Tibial artery (tissue), 4 donors: ENCODE results near the gene PCNX1.

Experiments
- DNase-seq, 2 donors: peaks; one replicate each; pipeline ENCODE4 v3.0.0-alpha.2; 2019
- H3K27ac ChIP-seq, 2 donors: fragments of 200-600 bp; sonication (generic) in 1 of 2; 1 replicate in 1 of 2; 2 replicates in 1 of 2; pipeline ENCODE4 v1.5.1; 2018 to 2019; ENCODE audit warnings: mild to moderate bottlenecking in 1 of 2
- H3K27me3 ChIP-seq, 2 donors: fragments of 200-600 bp; sonication (generic) in 1 of 2; one replicate each; pipeline versions ENCODE4 v1.5.1 to v1.6.0; 2016 to 2019
- H3K36me3 ChIP-seq, 3 donors: fragments of 200-600 bp; sonication (generic) in 2 of 3; one replicate each; pipeline ENCODE4 v1.5.1; 2016 to 2019; ENCODE audit warnings: mild to moderate bottlenecking in 2 of 3
- H3K4me1 ChIP-seq, 4 donors: fragments of 200-600 bp; sonication (generic) in 2 of 4; 1 replicate in 3 of 4; 2 replicates in 1 of 4; pipeline ENCODE4 v1.5.1; 2016 to 2019
- H3K4me3 ChIP-seq, 2 donors: fragments of 200-600 bp; sonication (generic) in 1 of 2; 1 replicate in 1 of 2; 2 replicates in 1 of 2; pipeline ENCODE4 v1.5.1; 2018 to 2019; ENCODE audit warnings: mild to moderate bottlenecking in 2 of 2
- H3K9me3 ChIP-seq, 3 donors: fragments of 200-600 bp; sonication (generic) in 1 of 3; one replicate each; pipeline ENCODE4 v1.5.1; 2016 to 2019
- CTCF ChIP-seq, 2 experiments: fragments of 200-600 bp in 1 of 2; fragments of 450-650 bp in 1 of 2; IDR thresholded peaks; one replicate each; pipeline ENCODE4 v1.5.1; 2017 to 2019; ENCODE audit warnings: antibody characterized with exemption in 2 of 2, mild to moderate bottlenecking in 1 of 2, moderate library complexity in 1 of 2
- intact Hi-C: fragments of 100-400 bp; cut with DNase I; formaldehyde crosslinking; loops from one replicate; pipeline ENCODE4 v1.15.0; 2023; ENCODE audit warnings: low total_unique reads

The PCNX1 gene

GRCh38 chr14:70993931-70994330 lies 86.7 kb downstream of the PCNX1 start:
- no peaks in the 10 kb centered on the region for H3K9me3 ChIP-seq
- intact Hi-C loops, result no loop called here

DNA sequence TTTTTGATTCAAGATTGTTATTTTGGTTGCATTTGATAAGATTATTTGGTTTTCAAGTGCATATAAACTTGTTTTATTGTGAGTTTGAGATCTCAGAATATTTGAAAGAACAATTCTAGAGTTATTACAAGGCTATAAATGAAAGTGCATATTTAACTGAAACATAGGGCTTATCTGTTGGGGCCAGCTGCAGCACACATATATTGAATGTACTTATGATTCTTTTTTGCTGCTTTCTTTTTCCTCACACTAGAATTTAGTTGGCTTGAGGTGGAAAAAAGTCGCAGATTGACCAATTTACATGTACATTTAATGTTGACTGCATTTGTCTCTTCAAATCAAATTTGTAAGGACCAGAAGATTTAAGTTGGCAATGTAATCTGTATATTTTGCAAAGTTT lies 88.0 kb downstream of the PCNX1 start:
- Histone ChIP-seq H3K27me3 (no peaks in the 10 kb centered on the region), H3K4me1 (no peaks in the 10 kb centered on the region), H3K4me3 (no peak overlapping the region), H3K27ac (no peak overlapping the region), H3K9me3 (no peaks in the 10 kb centered on the region), H3K36me3 (peaks cover 4 to 5% (median 5%) of the 10 kb centered on the region in 3 donors)
- TF ChIP-seq CTCF (IDR thresholded peaks at IDR 0.05), result no peak
- no peak for DNase-seq
- intact Hi-C loops, result loop anchor here (5.0 kb wide), 1 partner anchor 1198 kb away; the partner anchor contains the start of gene SLC10A1

More at GRCh38 chr14:70993931-70994330, 86.7 kb downstream of the PCNX1 start:
- Histone ChIP-seq H3K36me3 (peaks cover 4 to 8% (median 5%) of the 10 kb centered on the region in 3 donors), H3K4me1 (no peaks in the 10 kb centered on the region), H3K27me3 (no peaks in the 10 kb centered on the region), H3K4me3 (no peak overlapping the region), H3K27ac (no peak overlapping the region)
- no peak for TF ChIP-seq CTCF (IDR thresholded peaks at IDR 0.05)
- DNase-seq, result no peak

DNA sequence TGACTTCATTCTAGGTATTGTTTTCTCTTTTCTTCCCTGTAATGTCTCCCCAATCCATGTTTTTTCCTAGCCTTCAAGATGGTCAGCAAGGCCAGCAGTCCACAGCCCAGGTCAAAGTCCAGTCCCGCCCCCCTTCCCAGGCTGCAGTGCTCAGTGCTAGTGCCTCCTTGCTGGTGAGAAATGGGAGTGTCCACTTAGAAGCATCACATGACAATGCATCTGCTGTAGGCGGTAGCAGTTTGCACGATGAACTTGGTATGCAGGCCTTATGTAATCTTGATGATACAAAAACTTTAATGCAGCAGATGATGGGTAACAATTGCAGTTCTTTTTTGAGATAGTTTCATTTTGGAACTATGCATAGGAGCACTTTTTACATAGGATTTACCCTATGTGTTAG lies 88.4 kb downstream of the PCNX1 start:
- H3K4me3 ChIP-seq, result no peak overlapping the region
- no peak for DNase-seq
- H3K36me3 ChIP-seq, result peaks cover 4 to 5% (median 5%) of the 10 kb centered on the region in 3 donors
- H3K27ac ChIP-seq, result no peak overlapping the region
- no peaks in the 10 kb centered on the region for H3K27me3 ChIP-seq
- TF ChIP-seq CTCF (IDR thresholded peaks at IDR 0.05), result no peak
- no peaks in the 10 kb centered on the region for H3K9me3 ChIP-seq
- intact Hi-C loops, result loop anchor here (5.0 kb wide), 1 partner anchor 1198 kb away; the partner anchor contains the start of gene SLC10A1
- no peaks in the 10 kb centered on the region for H3K4me1 ChIP-seq

DNA sequence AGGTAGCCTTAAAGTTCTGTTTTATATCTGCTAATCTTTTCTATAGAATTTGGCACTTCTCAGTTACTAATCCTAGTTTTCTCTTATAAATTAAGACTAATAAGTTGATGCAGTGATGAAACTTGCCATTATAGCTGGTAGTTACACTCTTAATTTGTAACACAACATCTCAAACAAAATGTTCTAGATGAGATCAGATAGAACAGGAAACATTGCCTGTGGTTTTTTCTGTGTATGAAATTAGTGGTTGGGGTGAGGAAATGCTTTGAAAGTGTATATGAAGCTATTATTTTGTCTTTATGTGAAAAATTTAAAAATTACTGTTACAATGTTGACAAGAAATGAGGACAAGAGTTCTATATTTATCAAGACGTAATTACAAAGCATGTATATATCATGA lies 91.9 kb downstream of the PCNX1 start:
- no peak for DNase-seq
- Histone ChIP-seq H3K27ac (no peak overlapping the region), H3K4me1 (no peaks in the 10 kb centered on the region), H3K36me3 (peaks cover 5 to 7% (median 5%) of the 10 kb centered on the region in 3 donors), H3K27me3 (no peaks in the 10 kb centered on the region), H3K4me3 (no peak overlapping the region), H3K9me3 (no peaks in the 10 kb centered on the region)
- intact Hi-C loops, result loop anchor here (5.0 kb wide), 1 partner anchor 1202 kb away; the partner anchor contains the start of gene SLC10A1
- TF ChIP-seq CTCF (IDR thresholded peaks at IDR 0.05), result no peak

DNA sequence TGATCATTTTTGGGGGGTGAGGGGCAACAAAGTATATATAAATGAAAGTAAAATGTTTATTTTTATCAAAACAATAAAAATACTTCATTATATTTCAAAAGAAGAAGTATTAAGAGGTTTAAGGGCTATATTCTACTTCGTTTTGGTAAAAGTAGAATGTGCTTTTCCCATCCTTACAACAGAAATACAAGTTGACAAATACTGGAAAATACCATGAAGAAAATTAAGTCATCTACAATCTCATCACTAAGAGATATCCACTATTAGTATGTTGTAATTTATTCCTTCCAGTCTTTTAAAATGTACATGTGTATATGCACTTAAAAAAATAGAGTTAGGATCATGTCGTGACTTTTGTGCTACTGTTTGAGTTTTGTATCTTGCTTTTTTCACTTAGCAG lies 92.8 kb downstream of the PCNX1 start:
- DNase-seq, result no peak
- intact Hi-C loops, result no loop called here
- TF ChIP-seq CTCF (IDR thresholded peaks at IDR 0.05), result no peak
- Histone ChIP-seq H3K27me3 (no peaks in the 10 kb centered on the region), H3K27ac (no peak overlapping the region), H3K4me1 (no peaks in the 10 kb centered on the region), H3K4me3 (no peak overlapping the region), H3K36me3 (peaks cover 5 to 15% (median 11%) of the 10 kb centered on the region in 3 donors), H3K9me3 (no peaks in the 10 kb centered on the region)

DNA sequence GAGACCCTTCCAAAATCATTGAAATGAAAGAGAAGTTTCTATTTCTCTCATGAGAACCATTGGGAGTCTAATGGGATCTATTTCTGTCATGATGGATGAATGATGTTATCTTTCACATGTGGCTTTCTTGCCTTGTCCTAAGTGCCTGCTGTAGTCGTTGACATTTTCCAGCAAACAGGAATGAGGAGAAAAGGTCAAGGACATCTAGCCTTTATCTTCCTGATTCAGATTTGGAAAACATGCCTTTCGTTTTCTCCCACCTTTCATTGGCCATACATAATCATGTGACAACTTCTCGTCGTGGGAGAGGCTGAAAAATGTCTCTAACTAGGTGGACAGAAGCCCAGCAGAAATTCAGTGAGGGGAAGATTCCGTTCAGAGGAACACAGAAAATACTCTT lies 94.5 kb downstream of the PCNX1 start:
- no peak overlapping the region for H3K27ac ChIP-seq
- DNase-seq, result no peak
- intact Hi-C loops, result no loop called here
- TF ChIP-seq CTCF (IDR thresholded peaks at IDR 0.05), result no peak
- H3K27me3 ChIP-seq, result no peaks in the 10 kb centered on the region
- H3K4me3 ChIP-seq, result no peak overlapping the region
- H3K9me3 ChIP-seq, result no peaks in the 10 kb centered on the region
- peaks cover 0 to 13% (median 6%) of the 10 kb centered on the region in 3 donors for H3K36me3 ChIP-seq
- H3K4me1 ChIP-seq, result no peaks in the 10 kb centered on the region
